GM19467 (cell line): Measurements from ENCODE around the gene ROR1.

Experiments
- ATAC-seq: cut with Tn5 transposase; IDR thresholded peaks from one replicate; pipeline ENCODE4 v1.9.1; 2021; ENCODE audit warnings: mild to moderate bottlenecking, moderate library complexity; ENCODE audit not compliant: unreplicated experiment

ROR1 gene

GRCh38 chr1:63923302-63923701 lies 149.5 kb downstream of the ROR1 start:
- ATAC-seq = no peak

GRCh38 chr1:63924600-63924999 lies 150.8 kb downstream of the ROR1 start:
- no peak for ATAC-seq

GRCh38 chr1:63928186-63929105 lies 154.6 kb downstream of the ROR1 start:
- ATAC-seq = no peak

GRCh38 chr1:63929106-63929478 lies 155.3 kb downstream of the ROR1 start:
- ATAC-seq = no peak

GRCh38 chr1:63931468-63931867 lies 157.7 kb downstream of the ROR1 start:
- no peak for ATAC-seq

- ATAC-seq = no peak
Measured at GRCh38 chr1:63934697-63935096, 160.9 kb downstream of the ROR1 start.

GRCh38 chr1:63935143-63935542 lies 161.3 kb downstream of the ROR1 start:
- no peak for ATAC-seq

- peak; percentile 75 for ATAC-seq
Measured at GRCh38 chr1:63935553-63935952, 161.7 kb downstream of the ROR1 start.

- no peak for ATAC-seq
Measured at GRCh38 chr1:63936276-63936675, 162.5 kb downstream of the ROR1 start.

GRCh38 chr1:63936801-63937200 lies 163.0 kb downstream of the ROR1 start:
- no peak for ATAC-seq

GRCh38 chr1:63937461-63938022 lies 163.7 kb downstream of the ROR1 start:
- no peak for ATAC-seq

GRCh38 chr1:63940440-63940839 lies 166.6 kb downstream of the ROR1 start:
- no peak for ATAC-seq

GRCh38 chr1:63943393-63943792 lies 169.6 kb downstream of the ROR1 start:
- no peak for ATAC-seq

GRCh38 chr1:63945943-63946342 lies 172.1 kb downstream of the ROR1 start:
- no peak for ATAC-seq

- ATAC-seq = no peak
Measured at GRCh38 chr1:63946866-63947491, 173.2 kb downstream of the ROR1 start.

GRCh38 chr1:63947904-63948303 lies 174.1 kb downstream of the ROR1 start:
- ATAC-seq = no peak

- ATAC-seq = no peak
Measured at GRCh38 chr1:63950023-63950422, 176.2 kb downstream of the ROR1 start.

GRCh38 chr1:63951059-63951946 lies 177.5 kb downstream of the ROR1 start:
- ATAC-seq = no peak

GRCh38 chr1:63954187-63954586 lies 180.4 kb downstream of the ROR1 start:
- no peak for ATAC-seq

- ATAC-seq = no peak
Measured at GRCh38 chr1:63955370-63956145, 181.7 kb downstream of the ROR1 start.
